IPS-18a (cell line): ENCODE measurements around the gene SV2C.

Source experiments
- H3K27ac ChIP-seq: one replicate; pipeline ENCODE4 v1.5.1; 2013; ENCODE audit warnings: low read length
- H3K27me3 ChIP-seq: one replicate; pipeline ENCODE4 v1.6.1; 2013; ENCODE audit warnings: mild to moderate bottlenecking, low read length; ENCODE audit not compliant: control insufficient read depth, insufficient read depth
- H3K36me3 ChIP-seq: one replicate; pipeline ENCODE4 v1.6.1; 2013; ENCODE audit warnings: low read depth, low read length; ENCODE audit not compliant: control insufficient read depth
- H3K4me1 ChIP-seq: one replicate; pipeline ENCODE4 v1.6.1; 2013; ENCODE audit warnings: low read depth, low read length; ENCODE audit not compliant: control insufficient read depth
- H3K4me3 ChIP-seq: one replicate; pipeline ENCODE4 v1.5.1; 2013; ENCODE audit warnings: low read length
- H3K9ac ChIP-seq: one replicate; pipeline ENCODE4 v1.6.1; 2013; ENCODE audit warnings: mild to moderate bottlenecking, low read length, moderate library complexity
- H3K9me3 ChIP-seq: one replicate; pipeline ENCODE4 v1.6.1; 2013; ENCODE audit warnings: low read depth, low read length; ENCODE audit not compliant: control insufficient read depth

SV2C gene

GRCh38 chr5:76194340-76194739 is 111.2 kb downstream of the SV2C start:
- no peaks in the 10 kb centered on the region for H3K9me3 ChIP-seq
- H3K27me3 ChIP-seq: no peaks in the 10 kb centered on the region
- H3K4me3 ChIP-seq: no peak overlapping the region
- no peaks in the 10 kb centered on the region for H3K36me3 ChIP-seq
- peaks cover 21% of the 10 kb centered on the region for H3K4me1 ChIP-seq
- no peak overlapping the region for H3K27ac ChIP-seq
- no peak overlapping the region for H3K9ac ChIP-seq

DNA sequence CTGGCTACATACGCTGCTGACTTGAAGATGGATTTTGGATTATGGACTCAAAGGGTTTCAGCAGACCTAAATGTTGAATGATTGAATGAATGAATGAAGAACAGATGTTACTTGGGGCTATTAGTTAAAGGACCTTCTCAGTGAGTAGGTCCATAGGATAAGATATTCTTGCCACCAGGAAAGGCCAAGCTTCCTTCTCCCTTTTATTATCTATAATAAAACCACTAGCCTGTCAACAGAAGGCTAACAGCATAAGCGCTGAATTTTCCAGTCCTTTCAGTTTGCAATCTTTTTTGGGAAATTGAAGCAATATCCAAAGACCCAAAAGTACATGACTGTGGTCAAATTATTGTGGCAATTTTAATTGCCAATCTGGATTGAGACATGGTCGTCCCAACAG is 113.3 kb downstream of the SV2C start:
- Histone ChIP-seq H3K9me3 (no peaks in the 10 kb centered on the region), H3K4me1 (peaks cover 21% of the 10 kb centered on the region), H3K36me3 (no peaks in the 10 kb centered on the region), H3K9ac (no peak overlapping the region), H3K27me3 (no peaks in the 10 kb centered on the region), H3K4me3 (no peak overlapping the region), H3K27ac (no peak overlapping the region)

DNA sequence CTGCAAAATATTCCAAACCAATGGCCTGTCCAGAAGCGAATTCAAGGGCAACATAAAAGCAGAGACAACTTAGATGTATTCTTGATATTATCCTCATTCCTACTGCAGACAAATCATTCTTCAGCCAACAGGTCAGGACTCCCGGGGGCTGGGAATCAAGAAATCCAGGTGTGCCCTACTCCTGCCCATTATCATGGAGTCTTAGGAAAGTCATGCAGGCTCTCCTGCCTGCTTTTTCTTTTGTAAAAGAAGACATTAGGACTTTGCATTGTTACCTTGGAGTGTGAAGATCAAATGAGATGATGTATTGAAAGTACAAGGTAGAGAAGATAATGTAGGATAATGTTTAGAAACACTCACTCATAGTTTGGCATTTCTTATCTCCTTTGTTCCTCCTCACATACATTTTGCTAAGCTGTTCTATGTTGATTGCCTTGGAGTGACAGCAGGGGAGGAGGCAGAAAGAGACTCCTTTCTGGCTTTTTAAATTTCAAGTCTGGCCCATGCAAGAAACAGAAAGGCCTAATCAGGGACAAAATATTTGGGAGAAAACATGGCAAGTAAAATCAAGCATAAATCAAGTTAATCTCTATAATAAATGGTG is 113.8 kb downstream of the SV2C start:
- H3K27ac ChIP-seq: no peak overlapping the region
- H3K4me1 ChIP-seq: peaks cover 21% of the 10 kb centered on the region
- H3K9me3 ChIP-seq: no peaks in the 10 kb centered on the region
- H3K27me3 ChIP-seq: no peaks in the 10 kb centered on the region
- no peaks in the 10 kb centered on the region for H3K36me3 ChIP-seq
- H3K4me3 ChIP-seq: no peak overlapping the region
- no peak overlapping the region for H3K9ac ChIP-seq

GRCh38 chr5:76197726-76198125 is 114.5 kb downstream of the SV2C start:
- peaks cover 21% of the 10 kb centered on the region for H3K4me1 ChIP-seq
- H3K9me3 ChIP-seq: no peaks in the 10 kb centered on the region
- no peaks in the 10 kb centered on the region for H3K36me3 ChIP-seq
- no peak overlapping the region for H3K27ac ChIP-seq
- no peak overlapping the region for H3K9ac ChIP-seq
- no peaks in the 10 kb centered on the region for H3K27me3 ChIP-seq
- H3K4me3 ChIP-seq: no peak overlapping the region

GRCh38 chr5:76199336-76200318 is 116.4 kb downstream of the SV2C start:
- peaks cover 17% of the 10 kb centered on the region for H3K4me1 ChIP-seq
- no peaks in the 10 kb centered on the region for H3K36me3 ChIP-seq
- H3K9me3 ChIP-seq: no peaks in the 10 kb centered on the region
- H3K9ac ChIP-seq: no peak overlapping the region
- no peaks in the 10 kb centered on the region for H3K27me3 ChIP-seq
- H3K4me3 ChIP-seq: no peak overlapping the region
- H3K27ac ChIP-seq: no peak overlapping the region

DNA sequence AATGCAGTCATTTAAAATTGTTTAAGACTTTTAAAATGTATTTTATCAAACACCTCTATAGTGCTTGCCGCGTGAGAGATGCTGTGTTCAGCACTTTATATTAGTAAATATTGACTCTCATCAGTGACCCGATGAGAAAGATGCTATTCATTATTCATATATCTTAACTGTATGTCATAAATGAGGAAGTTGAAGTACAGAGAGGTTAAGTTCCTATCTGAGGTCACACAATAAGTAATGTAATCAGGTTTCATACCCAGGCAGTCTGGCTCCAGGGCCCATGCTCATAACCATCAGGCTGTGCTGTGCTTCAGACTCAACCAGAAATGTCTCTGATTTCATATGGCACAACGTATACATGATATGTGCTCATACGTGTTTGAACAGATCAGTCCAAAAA is 119.0 kb downstream of the SV2C start:
- H3K4me1 ChIP-seq: peaks cover 3% of the 10 kb centered on the region
- no peak overlapping the region for H3K27ac ChIP-seq
- H3K9me3 ChIP-seq: no peaks in the 10 kb centered on the region
- no peak overlapping the region for H3K9ac ChIP-seq
- H3K36me3 ChIP-seq: no peaks in the 10 kb centered on the region
- no peak overlapping the region for H3K4me3 ChIP-seq
- no peaks in the 10 kb centered on the region for H3K27me3 ChIP-seq

DNA sequence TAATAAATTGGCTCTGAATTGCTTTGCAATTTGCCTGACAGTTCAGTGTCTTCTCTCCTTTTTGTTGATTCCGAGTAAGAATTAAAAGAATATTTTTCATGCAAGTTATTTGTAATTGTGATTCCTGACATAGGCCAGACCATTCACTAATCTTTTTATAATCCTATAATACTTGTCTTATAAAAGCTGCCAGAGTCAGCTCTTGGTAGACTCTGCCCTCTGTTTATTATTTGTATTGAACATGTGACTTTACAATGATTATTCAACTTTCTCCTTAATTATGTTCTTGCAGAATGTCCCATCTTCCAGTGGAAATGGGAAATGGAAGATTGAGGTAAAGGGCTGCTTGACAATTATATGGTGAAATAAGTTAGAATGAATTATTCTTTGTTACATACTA is 121.0 kb downstream of the SV2C start:
- Histone ChIP-seq H3K36me3 (no peaks in the 10 kb centered on the region), H3K9ac (no peak overlapping the region), H3K27ac (no peak overlapping the region), H3K9me3 (no peaks in the 10 kb centered on the region), H3K27me3 (no peaks in the 10 kb centered on the region), H3K4me3 (no peak overlapping the region), H3K4me1 (no peaks in the 10 kb centered on the region)

DNA sequence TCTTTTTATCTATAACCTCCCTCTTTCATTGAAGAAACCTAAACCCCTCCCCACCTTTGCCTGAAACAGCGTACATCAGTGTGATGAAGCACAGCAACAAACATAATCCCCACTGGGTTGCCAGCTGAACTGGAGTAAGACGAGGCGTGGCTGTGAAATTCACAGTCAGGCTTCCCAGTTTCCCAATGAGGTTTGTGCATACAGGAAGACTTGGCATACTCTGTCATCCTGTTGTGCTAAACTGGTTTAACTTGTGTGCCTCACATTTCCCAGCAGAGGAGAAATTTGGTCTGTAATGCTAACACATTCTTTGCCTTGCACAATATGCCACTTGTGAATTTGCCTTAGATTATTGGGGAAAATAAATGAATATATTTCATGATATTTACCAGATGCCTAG is 121.5 kb downstream of the SV2C start:
- Histone ChIP-seq H3K27ac (no peak overlapping the region), H3K4me3 (no peak overlapping the region), H3K9ac (no peak overlapping the region), H3K4me1 (no peaks in the 10 kb centered on the region), H3K36me3 (no peaks in the 10 kb centered on the region), H3K9me3 (no peaks in the 10 kb centered on the region), H3K27me3 (no peaks in the 10 kb centered on the region)

DNA sequence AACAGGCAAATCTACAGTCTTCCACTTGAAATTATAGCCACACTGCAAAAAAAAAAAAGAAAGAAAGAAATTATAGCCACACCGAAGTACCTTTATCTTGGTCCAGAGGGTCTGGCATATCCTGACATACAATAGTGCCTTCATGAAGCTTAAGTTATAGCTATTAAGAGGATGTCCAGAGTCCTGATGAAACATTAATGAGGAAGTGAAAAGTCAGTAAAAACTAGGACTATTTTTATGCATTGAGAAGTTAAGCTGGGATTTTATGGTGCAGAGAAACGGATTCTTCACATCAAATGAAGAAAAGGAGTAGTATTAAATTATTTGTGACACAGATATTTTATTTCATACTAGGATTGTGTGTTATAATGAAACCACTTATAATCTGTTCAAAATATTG is 123.9 kb downstream of the SV2C start:
- Histone ChIP-seq H3K4me3 (no peak overlapping the region), H3K27ac (no peak overlapping the region), H3K36me3 (no peaks in the 10 kb centered on the region), H3K27me3 (no peaks in the 10 kb centered on the region), H3K9ac (no peak overlapping the region), H3K9me3 (no peaks in the 10 kb centered on the region), H3K4me1 (no peaks in the 10 kb centered on the region)

DNA sequence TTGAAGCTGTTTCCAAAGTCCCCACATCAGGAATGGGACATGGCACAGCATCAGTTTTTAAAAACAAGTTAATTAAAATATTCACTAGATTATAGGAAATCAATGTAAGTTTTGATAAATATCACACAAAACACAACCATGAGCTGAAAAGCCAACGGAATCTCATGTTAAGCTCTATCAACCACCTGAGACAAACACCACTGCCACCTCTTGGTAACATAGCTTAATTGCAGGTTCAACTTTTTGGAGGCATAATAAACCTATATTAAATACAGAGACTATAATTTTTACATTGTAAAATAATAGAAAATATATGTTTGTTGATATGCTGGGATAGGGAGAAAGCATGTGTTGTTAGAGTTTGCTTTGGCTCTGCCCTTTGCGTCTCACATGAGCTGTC is 126.1 kb downstream of the SV2C start:
- Histone ChIP-seq H3K36me3 (no peaks in the 10 kb centered on the region), H3K4me1 (no peaks in the 10 kb centered on the region), H3K27me3 (no peaks in the 10 kb centered on the region), H3K4me3 (no peak overlapping the region), H3K27ac (no peak overlapping the region), H3K9ac (no peak overlapping the region), H3K9me3 (no peaks in the 10 kb centered on the region)

DNA sequence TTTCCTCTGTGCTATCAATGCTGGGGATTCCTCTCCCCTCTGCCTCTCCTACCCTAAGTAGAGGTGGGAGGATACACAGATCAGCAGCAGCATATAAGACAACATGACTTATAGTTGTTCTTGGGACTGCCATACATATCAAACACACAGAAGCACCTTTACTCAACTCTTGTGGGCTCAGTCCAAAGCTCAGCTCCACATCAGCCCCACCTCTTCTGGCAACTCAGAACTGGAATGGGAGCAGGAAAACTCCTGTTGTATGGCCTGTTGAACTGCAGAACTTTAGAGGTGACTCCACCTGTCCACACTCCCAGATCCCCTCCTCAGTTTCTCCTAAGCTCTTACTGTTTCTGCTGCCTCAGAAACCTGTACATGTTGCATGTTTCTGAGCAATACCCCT is 127.8 kb downstream of the SV2C start:
- Histone ChIP-seq H3K27ac (no peak overlapping the region), H3K4me3 (no peak overlapping the region), H3K36me3 (no peaks in the 10 kb centered on the region), H3K27me3 (no peaks in the 10 kb centered on the region), H3K9ac (no peak overlapping the region), H3K9me3 (no peaks in the 10 kb centered on the region), H3K4me1 (no peaks in the 10 kb centered on the region)

DNA sequence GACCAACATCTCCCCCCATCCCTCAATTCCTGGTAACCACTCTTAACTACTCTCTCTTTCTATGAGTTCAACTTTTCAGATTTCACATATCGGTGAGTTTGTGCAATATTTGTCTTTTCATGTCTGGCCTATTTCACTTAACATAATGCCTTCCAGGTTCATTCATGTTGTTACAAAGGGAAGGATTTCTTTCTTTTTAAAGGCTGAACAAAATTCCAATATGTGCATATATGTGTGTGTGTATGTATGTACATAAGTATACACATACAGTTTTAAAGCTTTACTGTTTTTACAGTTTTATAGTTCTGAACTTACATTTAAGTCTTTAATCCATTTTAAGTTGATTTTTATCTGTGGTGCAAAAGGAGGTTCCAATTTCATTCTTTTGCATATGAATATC is 130.7 kb downstream of the SV2C start:
- Histone ChIP-seq H3K4me3 (no peak overlapping the region), H3K27ac (no peak overlapping the region), H3K4me1 (no peaks in the 10 kb centered on the region), H3K9me3 (no peaks in the 10 kb centered on the region), H3K9ac (no peak overlapping the region), H3K36me3 (no peaks in the 10 kb centered on the region), H3K27me3 (no peaks in the 10 kb centered on the region)
